GM12891 (cell line): ENCODE measurements around the gene SLC15A1.

Experiments used
- POLR2A ChIP-seq: IDR thresholded peaks from 2 replicates; pipeline ENCODE4 v1.6.1; 2011; ENCODE audit warnings: low read depth, low read length, control low read depth
- POLR2AphosphoS5 ChIP-seq: IDR thresholded peaks from 2 replicates; pipeline ENCODE4 v1.6.1; 2011; ENCODE audit warnings: low read depth, low read length, control low read depth
- TAF1 ChIP-seq: IDR thresholded peaks from 2 replicates; pipeline ENCODE4 v1.6.1; 2011; ENCODE audit warnings: low read depth, low read length, control low read depth

DNA sequence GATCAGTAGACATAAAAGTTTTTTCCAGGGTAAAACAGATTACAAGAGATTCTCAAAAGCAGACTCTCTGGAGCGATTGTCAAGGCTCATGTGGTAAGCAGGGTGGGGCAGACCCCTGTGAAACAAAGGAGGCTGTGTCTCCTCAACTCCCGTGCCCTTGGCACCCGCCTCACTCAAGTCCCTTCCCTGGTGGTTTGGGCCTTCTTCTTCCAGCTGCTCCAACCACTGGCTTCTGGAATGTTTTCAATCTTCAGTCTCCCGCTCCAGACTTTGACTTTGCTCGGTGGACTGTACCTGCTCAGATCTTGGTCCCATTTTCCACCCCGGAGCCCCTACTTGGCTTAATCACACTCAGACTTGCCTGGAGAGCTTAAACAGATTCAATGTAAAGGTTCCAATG, 100.7 kb downstream of the SLC15A1 start:
- no peak for TF ChIP-seq TAF1
- TF ChIP-seq POLR2A: no peak
- no peak for TF ChIP-seq POLR2AphosphoS5
